ENCODE data around the gene CDH13. TPM values are rescaled to one million over a fixed set of nuclear protein-coding genes. Genes with fewer than 3 reads are reported as not detected.
A peak's percentile ranks its signal among the peaks of the same experiment; 100 is the strongest.

Gene CDH13
- total and polyA plus RNA-seq, 2 of the 8 experiments (the other 6 are each of a cell fraction or from before 2014, with no cell fraction given): 2.3 to 2.4 TPM

- CTCF ChIA-PET (ENCODE audit: partially characterized antibody): interaction anchor here (1.2 to 2.2 kb wide), 3 partner anchors 10 to 356 kb away, joined by 3 to 4 read pairs (median 3); no protein-coding TSS in a partner anchor
- H4K91ac ChIP-seq (replicated peaks; ENCODE audit: insufficient read length, low read length): peak overlapping the region; percentile 90
- peaks cover 4% of the 10 kb centered on the region for H3K79me1 ChIP-seq (ENCODE audit: low read depth, low read length)
- FAIRE-seq: no peak
- H3K79me2 ChIP-seq (ENCODE audit: control insufficient read depth in 1 of 2, insufficient read depth in 2 of 2, low read length in 2 of 2): peaks cover 6 to 12% of the 10 kb centered on the region in 2 experiments
- no peak overlapping the region for H3K4ac ChIP-seq (replicated peaks; ENCODE audit: insufficient read length, low read depth, low read length)
- no peak overlapping the region for H3K18ac ChIP-seq (ENCODE audit: extremely low read depth, low read length)
- H3K9ac ChIP-seq (replicated peaks in 1 of 4; ENCODE audit: extremely low read depth in 1 of 4, low read depth in 3 of 4, low read length in 3 of 4): no peak overlapping the region
- H2AK5ac ChIP-seq (ENCODE audit: low read depth, low read length): 0 out of 2 replicates have a peak overlapping the region, but pooled peaks have one; percentile 43
- POLR2A ChIA-PET (ENCODE audit: partially characterized antibody): interaction anchor here (1.5 kb wide), 1 partner anchor 10 kb away, joined by 5 read pairs; no protein-coding TSS in a partner anchor
- H4K20me1 ChIP-seq (replicated peaks in 1 of 2; ENCODE audit: control insufficient read depth in 1 of 2, insufficient read depth in 2 of 2, low read length in 2 of 2): peaks cover 0 to 4% of the 10 kb centered on the region in 2 experiments
- H3K14ac ChIP-seq (ENCODE audit: insufficient read length): no peak overlapping the region
- peak overlapping the region; percentile 76 for H2BK12ac ChIP-seq (ENCODE audit: low read depth, low read length)
- H4K8ac ChIP-seq (ENCODE audit: extremely low read depth, insufficient read depth, low read length): no peak overlapping the region
- TF ChIP-seq SP4 (IDR thresholded peaks at IDR 0.05; ENCODE audit: low read length): no peak
- TF ChIP-seq GABPA (IDR thresholded peaks at IDR 0.05; ENCODE audit: borderline replicate concordance, insufficient read depth, low read length): no peak
- no peak for TF ChIP-seq KDM4A (IDR thresholded peaks at IDR 0.05; ENCODE audit: low read depth, low read length, severe bottlenecking)
- no peak for TF ChIP-seq CBX8 (IDR thresholded peaks at IDR 0.05; ENCODE audit: borderline replicate concordance, low read depth, low read length)
- TF ChIP-seq CBX5 (IDR thresholded peaks at IDR 0.05; ENCODE audit: low read depth, low read length): no peak
- TF ChIP-seq MAFK (IDR thresholded peaks at IDR 0.05; ENCODE audit: low read depth, low read length): no peak
- TF ChIP-seq CREB1 (IDR thresholded peaks at IDR 0.05): no peak
- no peak overlapping the region for H3K23ac ChIP-seq (ENCODE audit: insufficient read length)
- no peak overlapping the region for H3K4me3 ChIP-seq (ENCODE audit: extremely low read depth in 1 of 4, insufficient read depth in 2 of 4, low read depth in 3 of 4, low read length in 4 of 4)
- H3K4me2 ChIP-seq (ENCODE audit: insufficient read depth in 1 of 2, low read depth in 2 of 2, low read length in 2 of 2): no peak overlapping the region
- no peak overlapping the region for H4K5ac ChIP-seq (ENCODE audit: insufficient read length, low read depth, low read length)
- H3K27ac ChIP-seq (ENCODE audit: low read depth, low read length): no peak overlapping the region
- WGBS, 2 experiments (ENCODE audit: extremely low coverage in 1 of 2, insufficient coverage in 1 of 2, insufficient read length in 1 of 2, insufficient replicate concordance in 2 of 2, low coverage in 1 of 2, low lambda C conversion rate in 2 of 2, missing lambda C conversion rate in 1 of 2): 92% methylated on average over 5 of the region's 5 CpGs; no CpG with 5 or more reads in 1 of the 2 experiments
- peaks cover 4 to 23% (median 17%) of the 10 kb centered on the region in 4 experiments for H3K4me1 ChIP-seq (replicated peaks in 1 of 4; ENCODE audit: control insufficient read depth in 3 of 4, insufficient read depth in 4 of 4, low read length in 3 of 4)
- no peak overlapping the region for H3K56ac ChIP-seq (replicated peaks; ENCODE audit: insufficient read length, low read depth, low read length)
- H3K36me3 ChIP-seq (ENCODE audit: control insufficient read depth in 2 of 4, insufficient read depth in 4 of 4, low read length in 3 of 4): no peaks in the 10 kb centered on the region
- 0 out of 2 replicates have a peak overlapping the region, but pooled peaks have one; percentile 86 for H2AFZ ChIP-seq (ENCODE audit: low read length)
- DNase-seq (ENCODE audit: low read depth in 1 of 2, low spot score in 2 of 2): no peak
- H2BK20ac ChIP-seq (ENCODE audit: low read length): peak overlapping the region; percentile 84; the same call in 1 of the 2 replicates
- no peaks in the 10 kb centered on the region for H3K9me3 ChIP-seq (ENCODE audit: insufficient read depth in 2 of 2, low read depth in 1 of 2, low read length in 1 of 2)
- H2BK15ac ChIP-seq (ENCODE audit: low read length): no peak overlapping the region
- peak overlapping the region; percentile 13 for H2BK120ac ChIP-seq (replicated peaks; ENCODE audit: low read depth, low read length)
- H2BK5ac ChIP-seq (ENCODE audit: low read depth, low read length): no peak overlapping the region; the same call in 1 of the 2 replicates
- H3K27me3 ChIP-seq (replicated peaks in 1 of 4; ENCODE audit: control insufficient read depth in 3 of 4, extremely low read depth in 1 of 4, insufficient read depth in 3 of 4, low read length in 3 of 4): no peaks in the 10 kb centered on the region; a peak in 1 of 7 replicates
- H3K23me2 ChIP-seq (ENCODE audit: low read depth, low read length): peaks cover 5% of the 10 kb centered on the region
Measured at GRCh38 chr16:83804366-83804765, 1177.6 kb downstream of the CDH13 start.
